ENCODE results near the gene PHF5A. TPM values are rescaled to one million over a fixed set of nuclear protein-coding genes. Genes with fewer than 3 reads are reported as not detected.
A peak's percentile ranks its signal among the peaks of the same experiment; 100 is the strongest.
"Not testable (repeated sequence)": the region's sequence is repeated elsewhere in the genome, so short reads cannot be mapped to it uniquely, and the experiment has no call there.

Gene PHF5A
- total RNA-seq, 1 donor from 2014 or later, result 22.0 TPM

DNA sequence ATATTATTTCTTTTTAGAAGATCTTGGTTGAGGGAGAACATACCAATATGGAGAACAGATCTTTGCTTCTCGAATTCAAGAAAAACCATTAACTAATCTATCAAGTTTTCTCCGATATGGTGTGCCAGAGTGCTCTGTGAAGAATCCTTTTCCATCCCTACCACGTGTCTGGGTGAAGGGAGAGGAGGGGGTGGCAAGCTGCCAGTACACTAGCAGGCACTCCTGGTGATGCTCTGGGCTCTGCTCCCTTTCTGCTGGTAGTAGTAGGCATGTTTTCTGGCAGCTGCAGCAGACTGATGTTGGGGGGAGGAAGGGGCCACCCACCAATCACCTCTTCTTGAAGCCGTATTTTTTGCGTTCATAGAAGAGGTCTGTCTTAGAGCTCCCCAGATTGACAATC, 8.4 kb downstream of the PHF5A start:
- DNase-seq (ENCODE audit: low spot score); intact Hi-C loops (cut with DNase I): not testable (repeated sequence)

DNA sequence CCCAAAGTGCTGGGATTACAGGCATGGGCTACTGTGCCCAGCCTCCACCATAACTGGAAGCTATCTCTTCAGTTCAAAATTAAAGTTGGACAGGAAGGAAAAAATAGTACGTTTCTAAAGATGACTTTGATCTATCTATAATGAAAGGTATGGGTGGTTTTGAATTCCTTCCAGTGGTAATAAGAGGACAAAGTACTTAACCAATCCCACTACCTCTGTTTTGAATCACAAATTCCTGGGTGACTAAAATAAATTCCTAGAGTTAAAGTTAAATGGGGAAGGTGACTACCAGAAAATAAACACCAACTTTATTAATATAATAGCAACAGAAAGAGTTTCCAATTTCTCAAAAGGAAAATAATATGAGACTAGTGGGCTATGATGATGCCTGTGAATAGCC, 9.1 kb downstream of the PHF5A start:
- no peak for DNase-seq (ENCODE audit: low spot score)
- intact Hi-C loops (cut with DNase I), result no loop called here

DNA sequence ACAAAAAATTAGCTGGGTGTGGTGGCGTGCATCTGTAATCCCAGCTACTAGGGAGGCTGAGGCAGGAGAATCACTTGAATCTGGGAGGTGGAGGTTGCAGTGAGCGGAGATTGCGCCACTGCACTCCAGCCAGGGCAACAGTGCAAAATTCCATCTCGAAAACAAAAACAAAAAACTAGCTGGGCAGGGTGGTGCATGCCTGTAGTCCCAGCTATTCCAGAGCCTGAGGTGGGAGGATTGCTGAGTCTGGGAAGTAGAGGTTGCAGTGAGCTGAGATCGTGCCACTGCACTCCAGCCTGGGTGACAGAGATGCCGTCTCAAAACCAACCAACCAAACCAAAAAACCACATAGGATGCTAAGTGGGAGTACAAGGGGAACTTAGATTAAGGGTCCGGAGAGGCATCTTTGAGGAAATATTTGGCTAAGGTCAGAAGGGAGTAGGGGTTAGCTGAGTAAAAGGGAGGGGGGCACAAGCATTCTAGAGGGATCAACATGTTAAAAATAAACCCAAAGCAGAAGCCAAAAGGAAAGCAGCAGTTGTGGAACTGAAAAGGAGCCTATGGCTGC, 10.2 kb downstream of the PHF5A start:
- no peak for DNase-seq (ENCODE audit: low spot score)
- intact Hi-C loops (cut with DNase I), result no loop called here

DNA sequence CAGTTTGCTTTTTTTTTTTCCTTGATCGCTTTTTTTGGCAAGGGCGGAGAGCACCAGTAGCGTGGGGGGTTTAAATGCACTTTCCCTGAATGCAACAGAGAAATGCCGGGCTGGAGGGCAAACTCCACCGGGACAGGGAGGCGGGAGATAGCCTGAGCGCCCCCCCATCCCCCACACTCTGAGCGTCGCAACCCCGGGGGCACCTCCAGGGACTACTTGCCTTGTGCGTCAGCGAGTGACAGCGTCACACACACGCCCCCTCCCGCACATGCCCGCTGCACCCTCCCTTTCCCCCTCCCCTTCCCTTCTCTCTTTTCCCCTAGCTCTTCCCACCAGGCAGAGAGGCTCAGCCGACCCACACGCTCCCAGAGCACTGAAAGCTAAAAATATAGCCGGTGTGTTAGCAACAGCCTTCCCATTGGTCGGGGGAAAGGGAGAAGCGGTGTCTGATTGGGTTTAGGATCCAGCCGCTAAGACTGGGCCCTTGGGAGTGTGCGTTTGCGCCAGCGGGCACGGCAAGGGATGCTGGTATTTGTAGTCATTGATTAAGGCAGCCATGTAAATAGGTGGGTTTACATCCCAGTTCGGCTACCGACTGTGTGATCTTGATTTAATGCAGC, 20.2 kb downstream of the PHF5A start:
- peak; percentile 96 for DNase-seq (ENCODE audit: low spot score)
- intact Hi-C loops (cut with DNase I), result loop anchor here (1.0 to 5.0 kb wide), 3 partner anchors 21 to 356 kb away; partner anchors contain the start of genes ACO2, EP300 and TEF

DNA sequence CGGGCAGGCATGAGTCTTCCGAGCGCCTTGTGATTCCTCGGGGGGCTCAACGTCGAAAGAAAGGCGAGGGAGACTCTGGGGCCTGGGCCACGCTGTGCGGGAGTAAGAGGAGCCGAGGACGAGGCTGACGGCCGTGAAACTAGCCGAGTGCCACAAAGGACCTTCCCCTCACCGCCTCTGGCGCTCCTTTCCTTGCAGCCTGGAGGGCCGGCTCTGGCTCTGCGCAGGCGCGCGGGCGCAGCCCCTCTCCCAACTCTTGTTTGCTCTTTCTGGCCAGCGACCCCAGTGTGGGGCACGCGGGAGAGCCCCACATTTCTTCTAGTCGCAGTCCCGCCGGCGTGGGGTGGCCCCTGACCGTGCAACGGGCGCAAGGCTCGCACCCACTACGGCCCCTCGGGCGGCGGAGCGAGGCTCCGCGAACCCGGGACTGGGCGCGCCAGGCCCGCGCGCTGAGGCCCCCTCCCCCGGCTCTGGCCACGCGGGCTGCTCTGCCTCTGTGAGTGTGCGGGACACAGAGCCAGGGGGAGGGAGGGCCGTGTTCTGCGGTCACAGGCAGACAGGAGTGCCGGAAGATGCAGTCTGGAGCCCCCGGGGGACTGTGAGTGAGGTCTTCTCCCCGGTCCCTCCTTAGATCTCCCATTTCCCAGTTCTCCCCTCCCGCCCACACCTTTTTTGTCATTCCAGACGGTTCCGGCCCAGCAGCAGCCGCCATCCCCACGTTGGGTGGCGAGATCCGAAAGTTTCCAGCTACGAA, 20.9 kb downstream of the PHF5A start:
- peak; percentile 85 for DNase-seq (ENCODE audit: low spot score)
- intact Hi-C loops (cut with DNase I), result loop anchor here (1.0 to 5.0 kb wide), 3 partner anchors 22 to 355 kb away; partner anchors contain the start of genes ACO2, EP300 and TEF

DNA sequence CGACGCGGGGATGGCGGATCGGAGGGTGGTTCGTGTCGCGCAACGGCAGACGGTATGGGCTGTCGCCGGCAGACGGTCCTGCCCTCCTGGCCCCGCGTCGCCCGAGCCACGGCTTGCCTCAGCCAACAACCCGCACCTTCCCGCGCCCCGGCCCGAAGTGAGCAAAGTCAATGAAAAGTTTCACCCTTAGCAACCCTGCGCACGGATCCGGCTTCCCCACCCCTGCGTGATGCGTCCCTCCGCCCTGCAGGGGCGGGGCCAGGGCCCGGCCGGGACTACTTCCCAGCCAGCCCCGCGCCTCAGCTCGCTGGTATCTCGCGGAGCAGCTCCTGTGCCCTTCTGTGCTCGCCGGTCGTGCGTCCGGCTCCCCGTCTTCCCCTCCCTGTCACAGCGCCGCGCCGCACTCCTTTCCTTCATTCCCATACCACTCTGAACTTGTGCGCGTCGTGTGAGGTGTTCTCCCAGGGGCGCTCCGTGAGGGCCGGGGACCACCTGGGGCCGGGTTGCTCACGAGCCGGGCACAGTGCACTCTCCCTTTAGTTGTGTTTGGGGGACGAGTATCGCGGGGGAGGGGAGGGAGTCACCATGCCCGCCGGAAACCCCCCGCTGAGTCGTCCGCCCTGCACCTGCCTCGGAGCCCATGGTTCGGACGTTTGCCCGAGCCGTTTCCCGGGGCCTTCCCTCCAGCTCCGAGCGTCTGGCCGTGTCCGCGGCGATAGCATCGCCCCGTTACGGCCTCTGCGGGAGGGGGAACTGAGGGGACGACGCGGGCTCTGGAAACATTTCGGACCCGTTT, 21.7 kb downstream of the PHF5A start, which contains the start of gene TOB2:
TOB2 (minus strand) TSS at position 163 of the 796 bp plus-strand sequence. CDS start 9,456 bp downstream, outside the sequence.
- intact Hi-C loops (cut with DNase I), result loop anchor here (5.0 kb wide), 1 partner anchor 355 kb away; the partner anchor contains the start of gene EP300

DNA sequence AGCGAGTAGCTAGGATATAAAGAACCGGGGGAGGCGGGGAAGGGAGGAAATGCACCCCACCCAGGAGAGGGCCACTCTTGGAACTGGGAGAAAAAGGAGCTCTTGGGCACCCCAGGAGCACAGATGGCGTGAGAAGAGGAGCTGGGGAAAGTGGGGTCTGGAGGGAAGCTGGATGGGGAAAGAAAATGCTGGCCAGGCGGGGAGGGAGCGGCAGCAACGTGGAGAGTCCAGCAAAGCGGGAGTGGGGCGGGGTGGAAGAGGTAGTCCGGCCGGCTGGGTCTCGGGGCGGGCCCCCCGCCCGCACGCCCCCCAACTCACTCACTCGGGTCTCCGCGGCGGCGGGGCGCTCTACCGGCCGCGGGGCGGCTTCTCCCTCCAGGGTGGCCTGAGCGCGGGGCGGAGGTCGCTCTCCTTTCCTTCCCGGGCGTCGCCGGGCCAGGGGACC, 22.4 kb downstream of the PHF5A start:
- intact Hi-C loops (cut with DNase I), result loop anchor here (5.0 kb wide), 1 partner anchor 354 kb away; the partner anchor contains the start of gene EP300
- peak; percentile 80 for DNase-seq (ENCODE audit: low spot score)

More for the DNA sequence above, 21.7 kb downstream of the PHF5A start, which contains the start of gene TOB2:
- DNase-seq (ENCODE audit: low spot score), result peak; percentile 98

DNA sequence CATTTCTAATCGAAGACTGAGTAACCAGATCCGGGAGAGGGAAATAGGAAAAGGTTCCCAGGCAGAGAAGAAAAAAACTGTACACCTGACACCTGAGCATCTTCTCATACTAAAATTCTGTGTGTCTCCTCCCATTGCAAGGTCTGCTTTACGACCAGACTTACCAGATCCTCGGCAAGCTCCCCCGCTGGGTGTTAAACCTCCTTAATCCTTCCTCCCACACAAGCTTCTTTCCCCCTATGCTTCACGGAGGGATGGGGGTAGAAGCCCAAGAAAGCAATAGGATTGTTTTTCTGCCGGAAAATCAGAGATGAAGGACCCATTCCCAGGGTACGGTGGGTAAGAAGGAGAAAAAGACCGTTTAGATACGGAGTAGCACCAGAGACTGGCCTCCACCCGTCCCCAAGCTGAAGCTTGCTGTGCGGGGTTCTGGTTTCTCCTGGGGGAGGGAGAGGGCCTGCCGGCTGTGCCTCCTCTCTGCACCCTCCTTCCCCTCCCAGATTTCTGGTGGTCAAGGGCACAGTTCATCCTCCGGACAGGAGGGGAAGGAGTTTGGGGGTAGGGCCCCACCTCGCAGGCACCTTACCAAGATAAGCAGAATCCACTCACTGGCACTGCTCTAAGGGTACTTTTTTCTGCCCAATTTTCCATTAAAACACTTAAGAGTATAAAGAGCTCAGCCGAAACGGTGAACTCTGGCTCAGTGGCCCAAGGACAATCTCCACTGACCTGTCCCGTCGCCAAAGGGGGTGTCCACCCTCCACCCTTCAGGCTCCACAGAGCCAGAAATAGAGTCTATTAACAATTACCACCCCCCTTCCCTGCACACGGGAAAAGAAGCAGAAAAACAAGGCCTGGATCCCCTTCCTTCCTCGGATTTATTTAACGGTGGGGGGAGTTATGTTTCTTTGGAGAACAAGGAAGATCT, 23.1 kb downstream of the PHF5A start:
- peak; percentile 77 for DNase-seq (ENCODE audit: low spot score)
- intact Hi-C loops (cut with DNase I), result loop anchor here (2.0 to 5.0 kb wide), 2 partner anchors 27 to 353 kb away; partner anchors contain the start of gene EP300

DNA sequence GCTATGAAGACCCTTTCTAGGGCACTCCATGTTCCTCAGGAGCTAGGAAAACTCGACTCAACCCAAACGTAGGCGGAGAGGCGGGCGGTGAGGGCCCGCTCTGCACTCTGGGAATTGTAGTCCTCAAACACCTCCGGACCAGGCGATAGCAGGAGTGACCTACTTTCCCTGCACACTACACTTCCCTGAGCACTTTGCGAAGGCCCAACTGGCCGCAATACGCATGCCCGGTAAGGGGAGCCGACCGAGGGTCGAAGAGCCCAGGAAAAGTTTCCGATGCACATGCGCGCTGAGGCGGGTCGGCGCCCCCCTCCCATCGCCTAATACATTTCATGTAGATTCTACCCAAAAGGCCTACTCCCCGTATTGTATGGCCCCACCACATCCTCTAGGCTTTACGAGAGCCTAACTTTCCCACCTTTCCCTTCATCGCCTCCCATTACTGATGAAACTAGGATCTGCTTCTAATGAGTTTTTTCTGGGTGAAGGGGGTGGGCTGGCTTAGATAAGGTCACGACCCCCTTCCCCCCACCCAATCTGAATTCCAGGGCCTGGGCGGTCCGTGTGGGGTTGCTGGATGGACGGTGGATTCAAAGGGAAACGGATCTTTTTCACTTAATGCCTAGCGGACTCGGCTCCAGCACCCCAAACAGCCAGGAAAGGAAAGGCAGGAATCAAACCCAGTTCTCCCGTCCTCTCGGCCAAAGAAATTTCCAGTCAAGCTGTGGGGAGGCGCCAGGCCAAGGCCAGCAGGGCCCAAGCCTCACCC, 23.9 kb downstream of the PHF5A start:
- intact Hi-C loops (cut with DNase I), result loop anchor here (2.0 to 5.0 kb wide), 2 partner anchors 26 to 352 kb away; partner anchors contain the start of gene EP300
- DNase-seq (ENCODE audit: low spot score), result peak; percentile 96

DNA sequence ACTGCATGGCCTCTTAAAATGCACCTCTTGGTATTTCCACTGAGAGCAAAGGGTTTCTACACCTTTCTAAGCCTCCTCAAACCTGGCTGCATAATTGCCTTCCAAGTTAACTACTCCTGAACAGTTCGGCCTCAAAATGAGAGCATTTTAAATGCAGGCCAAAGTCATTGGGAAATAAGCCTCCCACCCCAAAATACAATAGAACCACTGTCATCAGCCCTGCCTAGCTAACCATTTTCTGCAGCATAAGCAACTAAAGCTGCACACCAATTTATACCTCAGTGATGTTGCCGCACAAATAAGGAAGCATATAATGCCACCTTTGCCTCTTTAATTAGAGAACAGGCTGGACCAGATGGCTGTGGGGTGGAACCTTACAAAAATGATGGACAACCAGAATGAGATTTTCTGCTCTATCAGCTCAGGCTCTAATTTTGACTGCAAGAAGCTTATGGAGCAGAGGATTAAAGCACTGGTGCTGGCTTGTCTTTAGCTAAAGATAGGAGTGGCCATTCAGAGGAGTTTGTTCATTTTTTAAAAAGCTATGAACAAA, 26.2 kb downstream of the PHF5A start:
- DNase-seq (ENCODE audit: low spot score), result no peak
- intact Hi-C loops (cut with DNase I), result no loop called here

DNA sequence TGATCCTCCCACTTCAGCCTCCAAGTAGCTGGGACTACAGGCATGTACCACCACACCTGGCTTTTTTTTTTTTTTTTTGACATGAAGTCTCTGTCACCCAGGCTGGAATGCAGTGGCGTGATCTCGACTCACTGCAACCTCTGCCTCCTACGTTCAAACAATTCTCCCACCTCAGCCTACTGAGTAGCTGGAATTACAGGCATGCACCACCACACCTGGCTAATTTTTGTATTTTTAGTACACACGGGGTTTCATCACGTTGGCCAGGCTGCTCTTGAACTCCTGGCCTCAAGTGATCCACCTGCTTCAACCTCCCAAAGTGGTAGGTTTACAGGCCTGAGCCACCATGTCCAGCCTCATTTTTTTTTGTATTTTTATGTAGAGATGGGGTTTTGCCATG, 28.0 kb downstream of the PHF5A start:
- DNase-seq (ENCODE audit: low spot score); intact Hi-C loops (cut with DNase I): not testable (repeated sequence)

DNA sequence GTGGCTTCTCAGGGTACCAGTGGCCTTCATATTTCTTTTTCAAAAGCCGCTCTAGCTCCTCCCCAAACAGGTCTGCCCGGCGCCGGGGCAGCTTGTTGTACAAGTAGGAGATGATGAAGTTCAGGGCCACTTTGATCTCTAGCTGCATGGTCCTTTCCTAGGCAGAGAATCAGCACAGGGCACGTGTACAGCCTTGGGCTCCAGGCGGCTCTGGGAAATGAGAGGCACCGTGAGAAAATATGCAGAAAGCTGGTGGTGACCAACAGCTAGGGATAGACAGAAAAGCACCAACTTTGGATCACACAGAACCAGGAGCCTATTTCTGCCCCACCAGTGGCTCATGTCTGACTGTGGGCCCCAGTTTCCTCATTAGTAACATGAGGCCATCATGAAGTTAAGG, 31.3 kb downstream of the PHF5A start:
- no peak for DNase-seq (ENCODE audit: low spot score)
- intact Hi-C loops (cut with DNase I), result no loop called here

DNA sequence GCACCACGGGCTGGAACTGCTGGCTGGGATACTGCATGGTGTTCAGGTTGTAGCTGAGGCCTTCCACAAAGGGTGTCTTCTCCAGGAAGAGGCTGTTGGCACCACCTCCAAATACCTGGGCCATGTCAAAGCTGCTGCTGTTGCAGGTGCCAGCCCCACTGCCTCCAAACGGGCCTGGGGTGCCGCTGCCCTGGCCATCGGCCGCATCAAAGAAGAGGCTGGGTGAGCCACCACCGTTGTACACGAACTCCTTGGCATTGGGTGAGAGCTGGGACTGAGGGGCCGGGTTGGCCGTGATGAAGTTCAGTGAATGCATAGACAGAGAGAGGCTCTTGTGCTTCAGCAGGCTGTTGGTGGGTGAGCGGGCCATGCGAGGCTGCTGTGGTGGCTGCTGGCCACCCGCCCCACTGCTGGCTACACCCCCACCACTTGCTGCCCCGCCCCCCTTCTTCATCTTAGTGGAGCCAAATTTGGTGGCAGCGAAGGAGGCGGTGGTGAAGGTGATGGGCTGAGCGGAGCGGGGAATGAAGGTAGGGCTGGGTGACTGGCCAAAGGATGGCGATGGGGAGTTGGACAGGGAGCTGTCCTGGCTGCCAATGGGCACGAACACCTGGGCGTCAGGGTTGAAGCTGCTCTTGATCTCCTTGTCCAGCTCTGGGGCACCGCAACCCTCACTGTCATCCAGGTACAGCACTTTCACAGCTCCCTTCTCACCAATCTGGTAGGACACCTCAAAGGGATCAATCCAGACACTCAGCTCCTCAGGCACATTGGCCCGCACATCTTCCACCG, 32.0 kb downstream of the PHF5A start:
- intact Hi-C loops (cut with DNase I), result no loop called here
- DNase-seq (ENCODE audit: low spot score), result no peak

DNA sequence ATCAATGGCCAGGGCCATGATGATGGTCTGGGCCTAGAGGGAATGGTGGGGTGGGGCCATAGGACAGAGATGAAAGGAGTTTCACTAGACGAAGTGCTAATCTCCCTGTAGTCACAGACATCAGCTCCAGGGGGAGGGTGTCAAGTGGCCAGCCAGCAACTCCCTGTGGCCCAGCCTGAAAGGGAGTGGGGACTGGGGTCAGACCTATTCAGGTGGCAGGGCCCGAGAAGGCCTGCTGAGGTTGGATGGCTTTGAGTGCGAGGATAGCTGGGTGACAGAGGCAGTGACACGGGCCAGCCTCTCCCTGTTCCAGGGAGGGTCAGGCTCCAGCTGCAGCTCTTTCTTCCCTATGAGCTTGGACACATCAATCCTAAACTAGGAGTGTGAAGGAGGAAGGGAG, 32.9 kb downstream of the PHF5A start:
- DNase-seq (ENCODE audit: low spot score), result no peak
- intact Hi-C loops (cut with DNase I), result no loop called here

DNA sequence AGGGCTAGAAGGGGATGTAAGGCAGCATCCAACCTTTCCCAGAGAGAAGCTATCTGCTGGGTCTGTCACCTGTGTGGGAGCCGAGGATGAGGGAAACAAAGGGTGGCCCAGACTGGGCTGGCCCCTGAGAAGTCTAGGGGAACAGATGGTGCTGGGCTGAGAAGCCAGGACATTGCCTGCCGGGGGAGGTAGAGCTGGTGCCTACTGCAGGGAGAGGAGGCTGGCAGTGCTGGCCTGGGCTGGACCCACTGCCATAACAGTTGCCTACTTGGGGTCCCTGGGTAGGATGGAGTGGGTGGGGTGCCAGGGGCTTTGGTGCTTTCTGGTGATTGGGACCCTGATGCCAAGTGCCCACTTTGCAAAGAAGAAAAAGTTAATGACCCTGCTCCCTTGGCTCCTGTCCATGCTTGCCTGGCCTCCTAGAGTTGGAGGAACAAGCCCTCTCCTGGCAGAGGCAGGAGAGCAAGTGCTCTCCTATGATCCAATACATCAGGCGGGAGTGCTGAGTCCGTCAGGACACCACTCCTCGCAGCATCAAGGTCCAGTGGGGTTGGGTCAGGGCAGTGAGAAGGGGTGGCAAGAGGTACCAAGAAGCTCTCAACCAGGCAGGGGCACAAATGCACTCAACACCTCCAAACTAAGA, 34.0 kb downstream of the PHF5A start:
- DNase-seq (ENCODE audit: low spot score); intact Hi-C loops (cut with DNase I): not testable (repeated sequence)

DNA sequence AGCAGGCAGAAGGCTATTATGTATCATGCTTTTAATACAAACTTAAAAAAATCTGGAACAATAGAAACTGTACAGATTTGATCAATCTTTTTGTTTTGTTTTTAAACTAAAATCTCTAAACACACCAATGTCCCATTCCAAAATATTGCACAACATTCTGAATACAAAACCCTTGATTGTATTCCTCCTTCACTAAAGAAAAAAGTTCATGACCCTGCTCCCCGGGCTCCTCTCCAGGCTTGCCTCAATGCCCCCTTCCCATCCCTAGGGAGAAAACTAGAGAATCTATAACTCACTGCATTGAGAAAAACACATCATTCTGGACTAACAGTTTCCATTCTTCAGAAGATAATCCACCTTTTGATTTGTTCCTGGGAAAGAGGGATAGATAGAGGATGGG, 35.0 kb downstream of the PHF5A start:
- not testable (repeated sequence) for DNase-seq (ENCODE audit: low spot score)

More for the DNA sequence above, 35.0 kb downstream of the PHF5A start:
- intact Hi-C loops (cut with DNase I), result not testable (repeated sequence)

All from cardiac septum (tissue), 1 donor.